Activated CD8-positive, alpha-beta memory T cell treated with anti-CD3 and anti-CD28 coated beads for 24 hours (primary cell): ENCODE data around the gene ZNF727.
"Not testable (repeated sequence)": the region's sequence is repeated elsewhere in the genome, so short reads cannot be mapped to it uniquely, and the experiment has no call there.

Experiments
- DNase-seq: peaks from one replicate; pipeline ENCODE4 v3.0.0-alpha.2; 2020

Gene ZNF727

GRCh38 chr7:64045301-64046040 is at the start of gene ZNF727:
ZNF727 (plus strand) TSS chr7:64045434; CDS start chr7:64045622, 188 bp downstream.
- DNase-seq: no peak

GRCh38 chr7:63998549-63998948 is 46.7 kb upstream of the ZNF727 start, which contains the start of gene ZNF722:
ZNF722 (plus strand) TSS chr7:63998849; CDS start chr7:63998962, 113 bp downstream.
- DNase-seq: no peak

DNA sequence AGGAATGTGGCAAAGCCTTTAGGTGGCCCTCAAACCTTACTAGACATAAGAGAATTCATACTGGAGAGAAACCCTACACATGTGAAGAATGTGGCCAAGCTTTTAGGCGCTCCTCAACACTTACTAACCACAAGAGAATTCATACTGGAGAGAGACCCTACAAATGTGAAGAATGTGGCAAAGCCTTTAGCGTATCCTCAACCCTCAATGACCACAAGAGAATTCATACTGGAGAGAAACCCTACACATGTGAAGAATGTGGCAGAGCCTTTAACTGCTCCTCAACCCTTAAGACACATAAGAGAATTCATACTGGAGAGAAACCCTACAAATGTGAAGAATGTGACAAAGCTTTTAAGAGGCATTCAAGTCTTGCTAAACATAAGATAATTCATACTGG is 29.7 kb upstream of the ZNF727 start:
- not testable (repeated sequence) for DNase-seq

GRCh38 chr7:64035388-64035787 is 9.8 kb upstream of the ZNF727 start:
- DNase-seq: no peak

GRCh38 chr7:64037095-64037494 is 8.1 kb upstream of the ZNF727 start:
- no peak for DNase-seq

- no peak for DNase-seq
Measured at GRCh38 chr7:64046041-64046389, 781 bp downstream of the ZNF727 start.

DNA sequence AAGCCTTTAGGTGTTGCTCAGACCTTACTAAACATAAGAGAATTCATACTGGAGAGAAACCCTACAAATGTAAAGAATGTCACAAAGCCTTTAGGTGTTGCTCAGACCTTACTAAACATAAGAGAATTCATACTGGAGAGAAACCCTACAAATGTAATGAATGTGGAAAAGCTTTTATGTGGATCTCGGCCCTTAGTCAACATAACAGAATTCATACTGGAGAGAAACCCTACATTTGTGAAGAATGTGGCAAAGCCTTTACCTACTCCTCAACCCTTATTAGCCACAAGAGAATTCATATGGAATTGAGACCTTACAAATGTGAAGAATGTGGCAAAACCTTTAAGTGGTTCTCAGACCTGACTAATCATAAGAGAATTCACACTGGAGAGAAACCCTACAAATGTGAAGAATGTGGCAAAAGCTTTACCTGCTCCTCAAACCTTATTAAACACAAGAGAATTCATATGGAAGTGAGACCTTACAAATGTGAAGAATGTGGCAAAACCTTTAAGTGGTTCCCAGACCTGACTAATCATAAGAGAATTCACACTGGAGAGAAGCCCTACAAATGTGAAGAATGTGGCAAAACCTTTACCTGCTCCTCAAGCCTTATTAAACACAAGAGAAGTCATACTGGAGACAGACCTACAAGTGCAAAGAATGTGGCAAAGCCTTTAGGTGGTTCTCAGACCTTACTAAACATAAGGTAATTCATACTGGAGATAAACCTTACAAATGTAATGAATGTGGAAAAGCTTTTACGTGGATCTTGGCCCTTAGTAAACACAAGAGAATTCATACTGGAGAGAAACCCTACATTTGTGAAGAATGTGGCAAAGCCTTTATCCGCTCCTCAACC is 32.8 kb downstream of the ZNF727 start:
- not testable (repeated sequence) for DNase-seq

DNA sequence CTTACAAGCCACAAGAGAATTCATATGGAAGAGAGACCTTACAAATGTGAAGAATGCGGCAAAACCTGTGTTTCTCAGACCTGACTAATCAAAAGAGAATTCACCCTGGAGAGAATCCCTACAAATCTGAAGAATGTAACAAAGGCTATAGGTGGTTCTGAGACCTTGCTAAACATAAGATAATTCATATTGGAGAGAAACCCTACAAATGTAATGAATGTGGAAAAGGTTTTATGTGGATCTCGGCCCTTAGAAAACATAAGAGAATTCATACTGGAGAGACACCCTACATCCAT is 33.4 kb downstream of the ZNF727 start:
- DNase-seq: no peak

- DNase-seq: no peak
Measured at GRCh38 chr7:64087501-64087900, 42.3 kb downstream of the ZNF727 start.

- not testable (repeated sequence) for DNase-seq
Measured at GRCh38 chr7:64088863-64089262, 43.6 kb downstream of the ZNF727 start.
